Uterus (tissue), 4 donors: Measurements from ENCODE around the gene ARHGAP44. TPM values are rescaled to one million over a fixed set of nuclear protein-coding genes. Genes with fewer than 3 reads are reported as not detected.

ENCODE experiments used
- DNase-seq, 2 donors: peaks; one replicate each; pipeline ENCODE4 v3.0.0-alpha.2; 2019 to 2020
- H3K27ac ChIP-seq, 2 donors: fragments of 200-600 bp; sonication (generic); 1 replicate in 1 of 2; 2 replicates in 1 of 2; pipeline ENCODE4 v1.5.1; 2016 to 2018
- H3K27me3 ChIP-seq, 2 donors: fragments of 200-600 bp; sonication (generic); one replicate each; pipeline ENCODE4 v1.5.1; 2018 to 2019; ENCODE audit warnings: control low read depth in 1 of 2
- H3K36me3 ChIP-seq, 2 donors: fragments of 200-600 bp; sonication (generic); one replicate each; pipeline ENCODE4 v1.5.1; 2019; ENCODE audit warnings: control low read depth in 1 of 2
- H3K4me1 ChIP-seq, 2 donors: fragments of 200-600 bp; sonication (generic); one replicate each; pipeline ENCODE4 v1.5.1; 2018 to 2019; ENCODE audit warnings: control low read depth in 1 of 2
- H3K4me3 ChIP-seq, 2 donors: fragments of 200-600 bp; sonication (generic); 1 replicate in 1 of 2; 2 replicates in 1 of 2; pipeline ENCODE4 v1.5.1; 2018 to 2019; ENCODE audit warnings: mild to moderate bottlenecking in 1 of 2
- H3K9me3 ChIP-seq, 2 donors: fragments of 200-600 bp; sonication (generic); one replicate each; pipeline ENCODE4 v1.5.1; 2019; ENCODE audit warnings: control low read depth in 1 of 2
- POLR2A ChIP-seq, 2 donors: fragments of 450-650 bp; IDR thresholded peaks; one replicate each; pipeline ENCODE4 v1.6.1; 2016; ENCODE audit warnings: antibody characterized with exemption in 2 of 2, mild to moderate bottlenecking in 1 of 2, moderate library complexity in 1 of 2
- intact Hi-C: fragments of 100-400 bp; cut with DNase I; formaldehyde crosslinking; loops from one replicate; pipeline ENCODE4 v1.15.1; 2023; ENCODE audit warnings: low total_unique reads
- total RNA-seq, 4 donors: library from RNA; depleted of rRNA in 3 of 4; stranded (reverse); fragments of >200 nt in 3 of 4; gene quantifications; one replicate each; pipeline versions ENCODE4 v1.1.0 to v1.2.4, GENCODE V29; 2014 to 2023
- TF ChIP-seq, protein P1 (sequence below), 4 experiments: fragments of 200-600 bp in 2 of 4; fragments of 450-650 bp in 2 of 4; sonication (generic) in 2 of 4; IDR thresholded peaks; one replicate each; pipeline ENCODE4 v1.5.1; 2016 to 2019; ENCODE audit warnings: antibody characterized with exemption in 4 of 4, mild to moderate bottlenecking in 2 of 4, moderate library complexity in 1 of 4
- donor health status: DM: yes; HTN: yes; CAD: no.

Gene ARHGAP44
- total RNA-seq, 4 donors from 2014 or later = 2.6 to 19.1 (median 13.2) TPM

DNA sequence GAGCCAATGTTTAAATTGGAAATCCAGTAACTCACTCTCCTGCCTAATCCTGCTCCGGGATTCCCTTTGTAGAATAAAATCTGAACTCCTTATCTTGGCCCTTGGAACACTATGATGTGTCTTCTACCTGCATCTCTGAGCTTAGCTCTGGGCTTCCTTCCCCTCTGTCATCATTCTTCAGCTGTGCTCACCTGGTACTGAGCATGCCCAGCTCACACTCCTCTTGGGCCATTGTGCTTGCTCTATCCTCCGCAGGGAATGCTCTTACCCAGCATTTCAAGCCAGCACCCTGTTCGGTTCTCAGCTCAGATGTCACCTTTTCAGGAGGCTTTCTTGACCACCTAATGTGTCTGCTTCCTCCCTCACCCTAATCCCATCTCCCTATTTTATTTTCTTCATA lies 112.7 kb downstream of the ARHGAP44 start:
- TF ChIP-seq, protein P1, sequence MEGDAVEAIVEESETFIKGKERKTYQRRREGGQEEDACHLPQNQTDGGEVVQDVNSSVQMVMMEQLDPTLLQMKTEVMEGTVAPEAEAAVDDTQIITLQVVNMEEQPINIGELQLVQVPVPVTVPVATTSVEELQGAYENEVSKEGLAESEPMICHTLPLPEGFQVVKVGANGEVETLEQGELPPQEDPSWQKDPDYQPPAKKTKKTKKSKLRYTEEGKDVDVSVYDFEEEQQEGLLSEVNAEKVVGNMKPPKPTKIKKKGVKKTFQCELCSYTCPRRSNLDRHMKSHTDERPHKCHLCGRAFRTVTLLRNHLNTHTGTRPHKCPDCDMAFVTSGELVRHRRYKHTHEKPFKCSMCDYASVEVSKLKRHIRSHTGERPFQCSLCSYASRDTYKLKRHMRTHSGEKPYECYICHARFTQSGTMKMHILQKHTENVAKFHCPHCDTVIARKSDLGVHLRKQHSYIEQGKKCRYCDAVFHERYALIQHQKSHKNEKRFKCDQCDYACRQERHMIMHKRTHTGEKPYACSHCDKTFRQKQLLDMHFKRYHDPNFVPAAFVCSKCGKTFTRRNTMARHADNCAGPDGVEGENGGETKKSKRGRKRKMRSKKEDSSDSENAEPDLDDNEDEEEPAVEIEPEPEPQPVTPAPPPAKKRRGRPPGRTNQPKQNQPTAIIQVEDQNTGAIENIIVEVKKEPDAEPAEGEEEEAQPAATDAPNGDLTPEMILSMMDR (IDR thresholded peaks at IDR 0.05) = no peak
- no peak for TF ChIP-seq POLR2A (IDR thresholded peaks at IDR 0.05)
- Histone ChIP-seq H3K9me3 (peaks cover 0 to 2% of the 10 kb centered on the region in 2 donors), H3K27ac (no peak overlapping the region), H3K36me3 (no peaks in the 10 kb centered on the region), H3K27me3 (no peaks in the 10 kb centered on the region), H3K4me3 (no peak overlapping the region), H3K4me1 (no peaks in the 10 kb centered on the region)
- intact Hi-C loops = no loop called here
- DNase-seq = no peak

DNA sequence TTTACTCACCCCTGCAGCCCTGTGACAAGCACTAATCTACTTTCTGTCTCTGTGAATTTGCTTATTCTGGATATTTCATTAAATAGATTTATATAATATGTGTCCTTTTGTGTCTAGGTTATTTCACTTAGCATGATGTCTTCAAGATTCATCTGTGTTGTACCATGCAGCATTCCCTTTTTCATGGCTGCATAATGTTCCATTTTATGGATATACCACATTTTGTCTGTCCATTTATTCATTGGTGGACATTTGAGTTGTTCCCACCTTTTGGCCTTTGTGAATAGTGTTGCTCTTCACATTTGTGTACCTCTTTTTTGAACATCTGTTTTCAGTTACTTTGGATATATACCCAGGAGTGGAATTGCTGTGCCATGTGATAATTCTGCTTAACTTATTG lies 118.2 kb downstream of the ARHGAP44 start:
- intact Hi-C loops = no loop called here
- TF ChIP-seq POLR2A (IDR thresholded peaks at IDR 0.05) = no peak
- Histone ChIP-seq H3K4me1 (no peaks in the 10 kb centered on the region), H3K9me3 (peaks cover 0 to 9% of the 10 kb centered on the region in 2 donors), H3K27ac (no peak overlapping the region), H3K36me3 (no peaks in the 10 kb centered on the region), H3K27me3 (no peaks in the 10 kb centered on the region), H3K4me3 (no peak overlapping the region)
- no peak for DNase-seq

DNA sequence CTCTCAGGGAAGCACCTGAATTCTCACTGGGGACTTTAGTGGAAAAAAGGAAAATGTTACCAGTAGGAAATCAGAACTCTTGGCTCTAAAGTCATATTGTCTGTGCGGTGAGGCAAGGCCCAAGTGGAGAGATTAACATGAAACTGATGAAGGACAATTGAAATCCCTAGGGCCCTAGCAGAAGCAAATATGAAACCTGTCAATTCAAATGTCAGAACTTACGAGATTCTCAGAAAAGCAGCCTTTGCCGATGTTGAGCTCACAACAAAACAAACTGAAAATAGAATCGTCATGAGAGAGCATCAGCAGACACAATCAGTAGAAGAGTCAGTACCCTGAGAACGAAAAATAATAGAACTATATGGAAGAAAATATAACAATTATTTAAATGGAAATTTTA lies 119.7 kb downstream of the ARHGAP44 start:
- no peaks in the 10 kb centered on the region for H3K27me3 ChIP-seq
- intact Hi-C loops = no loop called here
- H3K36me3 ChIP-seq = no peaks in the 10 kb centered on the region
- DNase-seq = no peak
- H3K9me3 ChIP-seq = peaks cover 0 to 9% of the 10 kb centered on the region in 2 donors
- no peak overlapping the region for H3K4me3 ChIP-seq
- TF ChIP-seq, protein P1 (IDR thresholded peaks at IDR 0.05) = no peak
- TF ChIP-seq POLR2A (IDR thresholded peaks at IDR 0.05) = no peak
- H3K27ac ChIP-seq = no peak overlapping the region
- no peaks in the 10 kb centered on the region for H3K4me1 ChIP-seq

DNA sequence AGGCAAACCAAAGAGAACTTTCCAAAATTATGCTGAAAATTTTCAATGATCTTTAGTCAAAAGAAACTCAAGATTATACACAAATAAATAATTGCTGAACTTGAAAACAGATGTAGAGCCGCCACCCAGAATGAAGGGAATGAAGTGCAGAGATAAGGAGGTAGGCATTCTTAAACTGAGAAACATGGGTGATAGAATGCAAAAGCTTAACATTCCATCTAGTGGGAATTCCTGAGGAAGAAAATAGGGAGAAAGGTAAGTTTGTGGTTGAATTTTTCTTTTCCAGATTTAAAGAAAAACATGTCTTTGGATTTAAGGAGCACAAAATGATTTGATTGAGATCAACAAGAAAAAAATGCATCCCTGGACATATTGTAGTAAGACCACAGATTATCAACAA lies 120.2 kb downstream of the ARHGAP44 start:
- H3K27me3 ChIP-seq = no peaks in the 10 kb centered on the region
- no peak overlapping the region for H3K27ac ChIP-seq
- no peaks in the 10 kb centered on the region for H3K36me3 ChIP-seq
- intact Hi-C loops = no loop called here
- TF ChIP-seq POLR2A (IDR thresholded peaks at IDR 0.05) = no peak
- TF ChIP-seq, protein P1 (IDR thresholded peaks at IDR 0.05) = no peak
- H3K4me1 ChIP-seq = no peaks in the 10 kb centered on the region
- peaks cover 0 to 9% of the 10 kb centered on the region in 2 donors for H3K9me3 ChIP-seq
- no peak for DNase-seq
- no peak overlapping the region for H3K4me3 ChIP-seq

DNA sequence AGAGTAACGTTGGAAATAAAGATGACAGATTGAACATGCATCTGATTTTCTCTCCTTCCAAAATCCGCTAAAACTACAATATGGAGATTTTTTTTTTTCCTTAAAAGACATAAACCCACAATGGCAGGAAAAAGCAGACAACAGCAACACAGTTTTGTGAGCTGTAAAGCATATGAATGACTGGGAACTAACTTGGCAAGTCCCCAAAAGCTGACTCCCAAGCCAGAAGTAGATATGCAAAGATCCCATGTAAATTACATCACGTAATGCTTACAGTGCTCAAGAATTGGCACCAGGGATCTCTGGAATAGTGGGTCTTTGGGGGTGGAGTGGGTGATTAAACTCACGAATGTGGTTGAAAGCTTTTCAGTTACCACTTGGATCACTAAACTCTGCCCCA lies 121.9 kb downstream of the ARHGAP44 start:
- Histone ChIP-seq H3K27ac (no peak overlapping the region), H3K9me3 (peaks cover 0 to 9% of the 10 kb centered on the region in 2 donors), H3K36me3 (no peaks in the 10 kb centered on the region), H3K4me3 (no peak overlapping the region), H3K27me3 (no peaks in the 10 kb centered on the region), H3K4me1 (no peaks in the 10 kb centered on the region)
- intact Hi-C loops = no loop called here
- no peak for TF ChIP-seq POLR2A (IDR thresholded peaks at IDR 0.05)
- TF ChIP-seq, protein P1 (IDR thresholded peaks at IDR 0.05) = no peak
- DNase-seq = no peak

DNA sequence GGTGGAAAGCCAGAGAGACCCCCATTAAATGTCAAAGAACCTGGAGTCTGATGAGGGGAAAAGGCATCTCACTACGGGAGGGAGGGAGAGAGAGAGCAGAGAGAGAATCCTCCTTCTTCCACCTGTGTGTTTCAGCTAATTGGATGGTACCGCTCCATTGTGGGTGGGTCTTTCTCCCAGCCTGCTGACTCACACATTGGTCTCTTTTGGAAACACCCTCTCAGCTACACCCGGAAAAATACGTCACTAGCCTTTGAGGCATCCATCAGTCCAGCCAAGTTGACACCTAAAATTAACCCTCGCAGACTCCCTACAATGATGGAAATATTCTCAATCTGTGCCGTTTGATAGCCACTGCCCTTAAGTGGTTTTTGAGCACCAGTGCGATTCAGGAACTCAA lies 128.1 kb downstream of the ARHGAP44 start:
- intact Hi-C loops = no loop called here
- Histone ChIP-seq H3K4me1 (no peaks in the 10 kb centered on the region), H3K27ac (no peak overlapping the region), H3K27me3 (no peaks in the 10 kb centered on the region), H3K9me3 (no peaks in the 10 kb centered on the region), H3K36me3 (no peaks in the 10 kb centered on the region), H3K4me3 (no peak overlapping the region)
- DNase-seq = no peak
- TF ChIP-seq, protein P1 (IDR thresholded peaks at IDR 0.05) = no peak
- TF ChIP-seq POLR2A (IDR thresholded peaks at IDR 0.05) = no peak
